Activated CD4-positive, alpha-beta T cell treated with anti-CD3 and anti-CD28 coated beads for 36 hours (primary cell): ENCODE data around the gene C12orf75. TPM values are rescaled to one million over a fixed set of nuclear protein-coding genes. Genes with fewer than 3 reads are reported as not detected.
A peak's percentile ranks its signal among the peaks of the same experiment; 100 is the strongest.

Experiments used
- ATAC-seq: fragments of 200-7000 bp; cut with Tn5 transposase; one replicate; pipeline ENCODE4 v1.10.0; 2021; ENCODE audit warnings: mild to moderate bottlenecking, moderate library complexity
- CTCF ChIA-PET: fragments of 350-600 bp; sonication (Branson Sonifier 250); formaldehyde crosslinking; loops from one replicate; lab custom pipeline; 2021; ENCODE audit warnings: antibody characterized with exemption; lab: Charles Lee
- POLR2A ChIA-PET: fragments of 350-600 bp; sonication (Branson Sonifier 250); formaldehyde crosslinking; loops from one replicate; lab custom pipeline; 2021; ENCODE audit warnings: antibody characterized with exemption, inconsistent platforms; lab: Charles Lee
- DNase-seq: peaks from one replicate; pipeline ENCODE4 v3.0.0-alpha.2; 2020
- H3K27ac Mint-ChIP-seq: one replicate; pipeline ENCODE4 v1.8.0; 2021; ENCODE audit warnings: mixed read lengths
- H3K27me3 Mint-ChIP-seq: one replicate; pipeline ENCODE4 v1.8.0; 2021; ENCODE audit warnings: mixed read lengths
- H3K36me3 Mint-ChIP-seq: one replicate; pipeline ENCODE4 v1.8.0; 2021; ENCODE audit warnings: low read depth, mixed read lengths
- H3K4me1 Mint-ChIP-seq: one replicate; pipeline ENCODE4 v1.8.0; 2021; ENCODE audit warnings: mixed read lengths
- H3K4me3 Mint-ChIP-seq: one replicate; pipeline ENCODE4 v1.8.0; 2021; ENCODE audit warnings: mild to moderate bottlenecking, moderate library complexity, mixed read lengths
- H3K9me3 Mint-ChIP-seq: one replicate; pipeline ENCODE4 v1.8.0; 2021; ENCODE audit warnings: low read depth, mixed read lengths
- intact Hi-C, 2 experiments: fragments of 100-400 bp; cut with DNase I in 1 of 2; cut with micrococcal nuclease in 1 of 2; formaldehyde crosslinking; loops; one replicate each; pipeline versions ENCODE4 v1.14.2 to v1.15.1; 2022 to 2024; cut with DNase I, micrococcal nuclease
- total RNA-seq, 2 experiments: library from RNA; stranded (reverse); gene quantifications; one replicate each; pipeline ENCODE4 v1.2.3, GENCODE V29; 2021

C12orf75 gene
- total RNA-seq, 2 experiments from 2014 or later: 53.8 to 59.9 TPM

DNA sequence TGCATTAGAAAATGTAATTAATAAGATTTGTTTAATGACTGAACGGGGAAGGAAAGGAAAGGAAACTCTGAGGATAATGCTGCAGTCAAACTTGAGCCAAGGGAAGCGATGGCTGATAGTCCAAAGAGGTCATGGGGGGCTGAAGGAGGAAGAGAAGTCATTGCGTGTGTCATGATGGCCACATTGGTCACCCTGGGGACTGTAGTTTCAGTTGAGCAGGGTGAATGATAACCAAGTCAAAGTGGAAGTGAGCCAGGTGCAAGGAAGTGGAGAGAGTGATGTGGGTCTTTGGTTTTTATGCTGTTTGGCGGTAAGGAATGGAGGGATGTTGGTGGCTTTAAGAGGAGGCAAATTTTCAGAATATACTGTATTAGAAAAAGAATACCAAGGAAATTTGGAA, 21.6 kb downstream of the C12orf75 start:
- intact Hi-C loops: no loop called here
- Mint-ChIP-seq H3K27ac (no peak overlapping the region), H3K9me3 (no peaks in the 10 kb centered on the region), H3K36me3 (peaks cover 4% of the 10 kb centered on the region), H3K4me3 (no peak overlapping the region), H3K4me1 (peaks cover 13% of the 10 kb centered on the region), H3K27me3 (no peaks in the 10 kb centered on the region)
- DNase-seq (no peak), ATAC-seq (no peak)
- ChIA-PET POLR2A (no interaction called here), CTCF (no interaction called here)

DNA sequence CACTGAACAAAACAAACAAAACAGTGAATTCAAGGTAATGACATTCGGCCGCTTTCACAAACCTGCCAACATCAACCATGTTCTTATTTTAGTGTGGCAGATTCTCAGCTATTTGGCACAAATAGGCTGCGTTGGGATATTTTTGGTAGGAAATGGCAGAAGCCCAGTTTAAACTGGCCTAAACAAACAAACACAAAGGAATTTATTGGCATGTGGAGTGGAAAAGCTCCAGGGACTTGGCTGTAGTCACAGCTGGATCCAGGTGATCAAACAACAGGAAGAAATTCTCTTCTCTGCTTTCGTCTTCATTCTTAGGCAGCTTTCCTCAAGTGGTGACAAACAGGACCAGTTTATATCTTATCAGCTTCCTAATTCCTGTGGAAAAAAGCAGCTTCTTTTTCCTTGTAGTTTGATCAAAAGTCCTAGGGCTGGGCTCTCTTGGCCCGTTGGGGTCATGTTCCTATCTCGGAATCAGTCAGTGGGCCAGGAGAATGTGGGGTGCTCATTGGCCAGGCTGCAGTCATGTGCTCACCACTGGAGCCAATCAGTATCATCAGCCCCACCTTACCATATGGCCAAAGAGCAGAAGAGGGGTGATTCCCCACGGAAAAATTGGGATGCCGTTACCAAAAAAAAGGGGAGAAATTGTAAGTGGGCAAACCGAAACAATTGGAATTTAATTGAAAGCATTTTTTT, 22.6 kb downstream of the C12orf75 start:
- DNase-seq (no peak), ATAC-seq (no peak)
- CTCF ChIA-PET: interaction anchor here (1.0 to 1.2 kb wide), 2 partner anchors 8 to 16 kb away, joined by 3 to 4 read pairs; no protein-coding TSS in a partner anchor
- POLR2A ChIA-PET: interaction anchor here (0.7 kb wide), 1 partner anchor 11 kb away, joined by 3 read pairs; no protein-coding TSS in a partner anchor
- intact Hi-C loops: no loop called here
- H3K9me3 Mint-ChIP-seq: no peaks in the 10 kb centered on the region
- no peak overlapping the region for H3K4me3 Mint-ChIP-seq
- H3K36me3 Mint-ChIP-seq: peaks cover 4% of the 10 kb centered on the region
- no peaks in the 10 kb centered on the region for H3K27me3 Mint-ChIP-seq
- H3K4me1 Mint-ChIP-seq: peaks cover 22% of the 10 kb centered on the region
- no peak overlapping the region for H3K27ac Mint-ChIP-seq

DNA sequence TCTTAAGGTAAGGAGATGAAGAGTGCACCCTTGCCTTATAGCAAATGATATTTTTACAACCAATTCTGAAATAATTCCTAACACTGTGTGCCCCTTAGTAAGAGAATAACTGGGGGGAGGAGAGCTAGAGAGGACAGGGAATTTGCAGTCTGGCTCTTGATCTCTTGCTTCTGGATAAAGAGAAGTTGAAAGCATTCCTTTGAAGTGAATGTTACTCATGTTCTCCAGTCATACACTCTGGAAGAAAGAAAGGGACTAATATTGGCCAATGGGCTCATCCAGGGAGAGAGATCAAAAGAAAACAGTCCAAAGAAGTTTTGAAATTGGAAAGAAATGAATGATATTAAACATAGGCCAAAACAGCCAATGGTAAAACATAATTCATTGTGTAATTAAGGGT, 25.3 kb downstream of the C12orf75 start:
- intact Hi-C loops: no loop called here
- ATAC-seq (no peak), DNase-seq (no peak)
- Mint-ChIP-seq H3K27me3 (no peaks in the 10 kb centered on the region), H3K9me3 (no peaks in the 10 kb centered on the region), H3K27ac (no peak overlapping the region), H3K4me1 (peaks cover 23% of the 10 kb centered on the region), H3K36me3 (peaks cover 2% of the 10 kb centered on the region), H3K4me3 (no peak overlapping the region)
- CTCF ChIA-PET: no interaction called here
- POLR2A ChIA-PET: no interaction called here

DNA sequence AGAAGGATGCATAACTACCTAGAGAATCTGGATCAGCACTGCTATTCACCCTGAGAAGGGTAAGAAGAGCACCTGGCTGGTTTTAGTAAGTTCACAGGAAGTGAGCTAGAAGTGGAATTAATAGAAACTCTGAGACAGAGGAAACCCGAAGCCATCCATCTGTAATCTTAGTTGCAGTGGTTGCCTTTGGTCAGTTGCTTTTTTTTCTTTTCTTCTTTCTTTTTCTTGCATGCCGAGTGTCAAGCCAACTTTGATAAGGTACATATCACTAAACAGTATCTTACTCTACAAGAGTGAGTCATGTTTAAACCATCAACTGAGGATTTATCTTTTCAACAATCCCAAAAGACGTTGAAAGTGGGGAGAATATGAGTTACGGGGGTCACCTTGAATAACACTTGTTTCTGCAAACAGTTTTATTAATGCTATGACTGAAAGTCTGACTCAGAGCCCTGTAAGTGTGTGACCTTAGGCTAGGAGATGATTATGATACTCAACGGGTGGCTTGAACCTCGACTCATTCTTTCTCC, 26.7 kb downstream of the C12orf75 start:
- Mint-ChIP-seq H3K4me3 (no peak overlapping the region), H3K27ac (no peak overlapping the region), H3K36me3 (no peaks in the 10 kb centered on the region), H3K9me3 (no peaks in the 10 kb centered on the region), H3K4me1 (peaks cover 14% of the 10 kb centered on the region), H3K27me3 (no peaks in the 10 kb centered on the region)
- CTCF ChIA-PET: interaction anchor here (0.9 to 1.7 kb wide), 2 partner anchors 24 to 62 kb away, joined by 3 to 4 read pairs; no protein-coding TSS in a partner anchor
- DNase-seq (peak; percentile 6), ATAC-seq (peak; percentile 93)
- intact Hi-C loops: no loop called here
- POLR2A ChIA-PET: interaction anchor here (0.7 kb wide), 1 partner anchor 15 kb away, joined by 3 read pairs; no protein-coding TSS in a partner anchor

DNA sequence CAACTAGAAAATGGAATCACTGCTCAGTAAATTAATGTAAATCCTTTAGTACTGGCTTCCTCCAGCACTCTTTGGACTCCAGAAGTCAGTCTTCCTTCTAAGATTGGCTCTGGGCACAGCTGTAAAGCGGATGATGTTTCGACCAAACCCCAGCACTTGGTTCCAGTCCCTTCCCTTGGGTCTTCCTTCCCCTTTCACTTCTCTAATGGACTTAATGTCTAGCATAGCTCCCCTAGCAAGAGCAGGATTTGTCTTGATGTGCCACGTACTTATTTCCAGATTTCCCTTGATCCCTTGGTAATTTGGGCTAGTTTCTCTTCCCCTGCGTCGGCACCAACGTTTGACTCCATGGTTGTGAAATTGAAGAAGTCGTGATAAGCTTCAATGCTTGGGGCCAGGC, 28.3 kb downstream of the C12orf75 start:
- Mint-ChIP-seq H3K9me3 (no peaks in the 10 kb centered on the region), H3K4me1 (peaks cover 14% of the 10 kb centered on the region), H3K4me3 (no peak overlapping the region), H3K27ac (no peak overlapping the region), H3K27me3 (no peaks in the 10 kb centered on the region), H3K36me3 (no peaks in the 10 kb centered on the region)
- ChIA-PET POLR2A (no interaction called here), CTCF (interaction anchor here (1.2 to 1.7 kb wide), 3 partner anchors 9 to 63 kb away, joined by 3 to 4 read pairs (median 3); no protein-coding TSS in a partner anchor)
- ATAC-seq: no peak
- no peak for DNase-seq
- intact Hi-C loops: no loop called here

DNA sequence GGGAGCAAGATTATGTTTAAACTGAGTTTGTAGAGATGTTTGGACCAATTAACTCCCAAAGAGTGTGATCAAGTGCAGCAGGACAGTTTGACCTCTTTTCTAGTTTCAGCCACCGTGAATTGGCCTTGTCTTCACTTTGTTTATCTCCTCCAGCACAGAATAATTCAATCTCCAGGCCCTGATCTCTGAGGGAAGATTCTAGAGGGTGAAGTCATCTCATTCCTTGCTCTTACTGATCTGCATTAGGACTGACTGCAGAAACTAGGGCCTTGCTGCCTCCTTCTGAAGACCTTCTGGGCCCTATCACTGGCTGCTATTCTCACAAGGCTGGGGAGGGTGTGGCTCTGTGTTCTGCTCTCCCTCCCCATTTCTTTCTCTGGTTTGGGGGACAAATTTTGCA, 29.4 kb downstream of the C12orf75 start:
- ChIA-PET POLR2A (no interaction called here), CTCF (interaction anchor here (0.6 kb wide), 2 partner anchors 281 to 1490 kb away, joined by 3 read pairs; no protein-coding TSS in a partner anchor)
- H3K36me3 Mint-ChIP-seq: no peaks in the 10 kb centered on the region
- no peak overlapping the region for H3K27ac Mint-ChIP-seq
- peaks cover 14% of the 10 kb centered on the region for H3K4me1 Mint-ChIP-seq
- no peak for DNase-seq
- intact Hi-C loops: no loop called here
- no peaks in the 10 kb centered on the region for H3K9me3 Mint-ChIP-seq
- H3K4me3 Mint-ChIP-seq: no peak overlapping the region
- H3K27me3 Mint-ChIP-seq: no peaks in the 10 kb centered on the region
- ATAC-seq: no peak

DNA sequence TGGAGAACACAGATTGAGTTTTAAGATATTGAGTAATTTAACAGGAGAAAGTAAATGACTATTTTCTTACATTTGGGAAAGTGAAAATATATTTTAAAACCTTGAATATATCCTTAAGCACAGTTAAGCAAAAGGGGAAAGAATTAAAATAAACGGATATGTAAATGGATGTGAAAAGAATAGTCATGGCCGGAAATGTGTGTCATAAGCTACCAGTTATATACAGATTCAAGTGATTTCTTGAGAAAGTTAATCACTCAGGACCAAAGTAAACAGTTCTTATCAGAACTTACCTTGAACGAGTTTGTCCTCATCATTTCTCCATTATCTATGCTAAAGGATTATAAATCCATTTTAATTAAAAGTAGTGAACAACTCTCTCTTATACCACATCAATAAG, 33.4 kb downstream of the C12orf75 start:
- ATAC-seq (no peak), DNase-seq (no peak)
- no peaks in the 10 kb centered on the region for H3K27me3 Mint-ChIP-seq
- CTCF ChIA-PET: interaction anchor here (0.8 kb wide), 1 partner anchor 755 kb away, joined by 3 read pairs; no protein-coding TSS in a partner anchor
- H3K36me3 Mint-ChIP-seq: no peaks in the 10 kb centered on the region
- intact Hi-C loops: no loop called here
- POLR2A ChIA-PET: no interaction called here
- no peaks in the 10 kb centered on the region for H3K9me3 Mint-ChIP-seq
- H3K27ac Mint-ChIP-seq: no peak overlapping the region
- H3K4me3 Mint-ChIP-seq: no peak overlapping the region
- H3K4me1 Mint-ChIP-seq: no peaks in the 10 kb centered on the region

DNA sequence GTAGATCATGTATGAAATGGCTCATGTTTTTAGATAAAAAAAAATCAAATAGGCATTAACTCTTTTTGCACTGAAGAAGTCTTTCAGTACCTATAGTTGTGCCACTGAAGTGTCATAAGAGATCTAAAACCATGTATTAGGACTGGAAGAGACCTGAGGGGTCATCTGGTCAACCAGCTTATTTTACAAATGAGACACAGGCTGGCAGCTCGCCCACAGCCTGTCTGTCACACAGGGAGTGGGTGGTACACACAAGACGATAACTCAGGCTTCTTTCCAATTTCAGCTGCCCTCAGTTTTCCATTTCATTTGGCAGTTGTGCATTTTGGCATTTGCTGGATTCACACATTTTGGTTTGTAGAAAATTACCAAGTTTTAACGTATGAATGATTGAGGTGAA, 34.7 kb downstream of the C12orf75 start:
- H3K4me3 Mint-ChIP-seq: no peak overlapping the region
- no peak for ATAC-seq
- CTCF ChIA-PET: no interaction called here

DNA sequence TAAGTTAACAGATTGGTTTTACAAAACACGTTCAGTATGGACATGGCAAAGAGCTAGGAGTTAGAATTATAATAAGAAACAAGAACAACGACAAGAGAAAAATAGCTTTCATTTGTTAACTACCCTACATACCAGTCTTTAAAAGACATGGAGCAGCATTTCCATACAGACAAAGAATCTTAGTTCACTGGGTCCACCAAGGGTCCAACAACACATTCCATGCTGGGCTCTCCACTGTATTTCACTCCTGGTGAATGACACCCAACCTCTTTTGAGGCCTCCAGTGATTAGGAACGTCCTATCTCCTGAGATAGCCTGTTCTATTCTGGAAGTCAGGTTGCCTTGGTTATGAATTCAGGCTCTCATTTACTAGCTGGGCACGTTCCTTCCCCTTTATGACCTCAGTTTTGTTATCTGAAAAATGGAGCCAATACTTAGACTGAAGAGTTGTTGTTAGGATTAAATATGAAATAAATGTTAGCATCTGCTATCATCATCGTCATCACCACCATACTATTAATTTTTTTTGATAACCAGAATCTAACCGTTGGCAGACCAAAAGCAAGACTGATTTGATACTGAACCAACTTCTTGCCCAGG, 37.7 kb downstream of the C12orf75 start:
- Mint-ChIP-seq H3K4me3 (no peak overlapping the region), H3K27me3 (no peaks in the 10 kb centered on the region), H3K27ac (no peak overlapping the region), H3K9me3 (no peaks in the 10 kb centered on the region), H3K36me3 (no peaks in the 10 kb centered on the region), H3K4me1 (no peaks in the 10 kb centered on the region)
- ATAC-seq (no peak), DNase-seq (no peak)
- intact Hi-C loops: no loop called here
- POLR2A ChIA-PET: no interaction called here
- CTCF ChIA-PET: interaction anchor here (1.0 to 1.5 kb wide), 3 partner anchors 10 to 15 kb away, joined by 3 to 5 read pairs (median 3); no protein-coding TSS in a partner anchor

More for the DNA sequence above, 34.7 kb downstream of the C12orf75 start:
- DNase-seq: no peak
- Mint-ChIP-seq H3K4me1 (no peaks in the 10 kb centered on the region), H3K9me3 (no peaks in the 10 kb centered on the region), H3K27ac (no peak overlapping the region), H3K27me3 (no peaks in the 10 kb centered on the region), H3K36me3 (no peaks in the 10 kb centered on the region)
- POLR2A ChIA-PET: no interaction called here
- intact Hi-C loops: no loop called here

DNA sequence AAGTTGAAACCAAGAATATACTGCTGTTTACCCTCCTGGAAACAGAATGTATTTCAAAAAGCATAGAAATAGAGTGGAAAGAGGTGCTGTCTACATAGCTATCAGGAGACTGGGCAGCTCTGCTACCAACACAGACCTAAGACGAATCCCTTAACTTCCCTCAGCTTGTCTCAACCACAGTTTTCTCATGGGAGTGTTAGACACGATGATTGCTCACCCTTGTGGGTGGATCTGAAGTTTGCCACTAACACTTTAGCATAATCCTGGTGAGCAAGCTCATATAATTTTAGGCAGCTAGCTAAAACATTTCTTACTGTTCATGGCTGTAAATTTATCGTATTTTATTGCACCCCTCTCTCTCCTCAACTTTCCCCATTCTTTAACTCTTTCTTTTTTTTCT, 38.5 kb downstream of the C12orf75 start:
- H3K4me1 Mint-ChIP-seq: no peaks in the 10 kb centered on the region
- no peak for ATAC-seq
- CTCF ChIA-PET: interaction anchor here (1.5 kb wide), 1 partner anchor 16 kb away, joined by 3 read pairs; no protein-coding TSS in a partner anchor
- intact Hi-C loops: no loop called here
- no peaks in the 10 kb centered on the region for H3K9me3 Mint-ChIP-seq
- no peak for DNase-seq
- no peak overlapping the region for H3K4me3 Mint-ChIP-seq
- no peak overlapping the region for H3K27ac Mint-ChIP-seq
- no peaks in the 10 kb centered on the region for H3K36me3 Mint-ChIP-seq
- POLR2A ChIA-PET: no interaction called here
- no peaks in the 10 kb centered on the region for H3K27me3 Mint-ChIP-seq

DNA sequence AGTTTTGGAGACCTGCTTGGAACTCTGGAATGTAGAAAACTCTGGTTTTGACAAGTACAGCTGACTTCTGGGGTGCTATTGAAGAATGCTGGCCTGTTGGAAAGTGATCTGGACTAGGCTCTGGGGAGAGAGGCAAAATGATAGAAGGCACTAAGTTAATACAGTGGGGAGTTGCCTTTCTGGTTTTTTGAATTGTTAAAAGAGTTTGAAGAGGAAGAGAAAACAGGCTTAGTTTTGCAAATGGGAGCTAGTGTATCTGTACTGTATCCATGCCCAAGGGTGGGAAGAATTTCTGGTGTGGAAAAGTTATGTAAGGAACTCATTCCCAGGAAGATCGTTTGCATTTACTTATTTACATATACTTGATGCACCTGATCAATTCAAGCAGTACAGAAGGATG, 43.8 kb downstream of the C12orf75 start:
- no peaks in the 10 kb centered on the region for H3K27me3 Mint-ChIP-seq
- no peaks in the 10 kb centered on the region for H3K9me3 Mint-ChIP-seq
- ATAC-seq: no peak
- H3K36me3 Mint-ChIP-seq: no peaks in the 10 kb centered on the region
- no peak overlapping the region for H3K4me3 Mint-ChIP-seq
- H3K27ac Mint-ChIP-seq: no peak overlapping the region
- CTCF ChIA-PET: interaction anchor here (3.5 kb wide), 1 partner anchor 8 kb away, joined by 14 read pairs; no protein-coding TSS in a partner anchor
- intact Hi-C loops: no loop called here
- H3K4me1 Mint-ChIP-seq: no peaks in the 10 kb centered on the region
- no peak for DNase-seq
- POLR2A ChIA-PET: no interaction called here
